ENCODE measurements around the gene MCU.
A peak's percentile ranks its signal among the peaks of the same experiment; 100 is the strongest.
"Not testable (repeated sequence)": the region's sequence is repeated elsewhere in the genome, so short reads cannot be mapped to it uniquely, and the experiment has no call there.

The MCU gene

DNA sequence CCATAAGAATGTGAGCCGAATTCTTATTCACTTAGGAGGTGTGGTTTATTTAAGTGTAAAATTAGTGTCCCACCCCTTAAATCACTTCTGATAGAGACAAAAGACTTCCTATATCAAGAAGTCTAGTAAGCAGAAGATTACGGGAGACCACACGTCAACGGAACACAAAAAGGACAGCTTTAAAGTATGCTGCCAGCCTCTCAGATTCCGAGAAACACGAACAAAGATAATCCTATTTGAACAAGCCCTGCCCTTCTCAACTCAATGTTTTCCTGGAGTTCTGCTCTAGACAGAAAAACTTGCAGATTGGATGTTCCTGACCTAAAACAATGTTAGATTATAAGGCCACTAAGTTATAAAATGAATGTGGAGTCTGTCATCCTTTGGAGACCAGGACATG, 4.9 kb upstream of the MCU start:
- no peak for DNase-seq

DNA sequence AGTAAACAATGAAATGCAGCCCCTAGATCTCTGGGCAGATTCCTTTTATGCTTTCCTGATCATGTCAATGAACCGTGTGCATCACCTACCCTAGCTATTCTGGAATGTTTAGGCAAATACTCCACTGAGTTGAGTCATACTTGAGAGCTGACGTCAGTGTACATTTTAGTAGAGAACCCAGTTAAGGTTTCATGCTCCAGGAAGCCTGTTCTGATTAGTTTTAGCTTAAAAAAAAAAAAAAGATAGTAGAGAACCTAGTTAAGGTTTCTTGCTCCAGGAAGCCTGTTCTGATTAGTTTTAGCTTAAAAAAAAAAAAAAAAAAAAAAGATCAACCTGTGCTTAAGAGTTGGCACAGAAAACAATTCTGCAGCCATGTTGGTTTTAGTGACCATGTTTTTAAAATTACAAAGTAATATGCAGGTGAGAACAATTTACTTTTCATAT, 3.7 kb upstream of the MCU start:
- DNase-seq: no peak

DNA sequence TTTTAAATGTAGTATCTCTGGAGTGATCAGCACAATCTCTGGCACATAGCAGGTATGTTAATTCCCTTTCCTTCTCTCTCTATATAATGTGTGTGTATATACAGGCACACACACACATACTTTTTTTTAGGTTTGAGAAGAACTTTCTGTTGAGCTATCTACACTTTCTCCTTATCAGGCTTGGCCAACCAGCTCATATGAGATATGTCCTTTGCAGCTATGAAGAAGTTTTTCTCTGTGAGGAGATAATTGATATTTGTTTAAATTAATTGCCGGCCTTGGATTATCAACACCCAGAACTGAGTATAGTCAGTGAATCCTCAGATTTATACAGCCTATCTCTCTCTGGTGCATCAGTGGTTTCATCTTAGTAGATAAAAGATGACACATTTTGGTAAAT, 2.3 kb upstream of the MCU start:
- no peak for DNase-seq

DNA sequence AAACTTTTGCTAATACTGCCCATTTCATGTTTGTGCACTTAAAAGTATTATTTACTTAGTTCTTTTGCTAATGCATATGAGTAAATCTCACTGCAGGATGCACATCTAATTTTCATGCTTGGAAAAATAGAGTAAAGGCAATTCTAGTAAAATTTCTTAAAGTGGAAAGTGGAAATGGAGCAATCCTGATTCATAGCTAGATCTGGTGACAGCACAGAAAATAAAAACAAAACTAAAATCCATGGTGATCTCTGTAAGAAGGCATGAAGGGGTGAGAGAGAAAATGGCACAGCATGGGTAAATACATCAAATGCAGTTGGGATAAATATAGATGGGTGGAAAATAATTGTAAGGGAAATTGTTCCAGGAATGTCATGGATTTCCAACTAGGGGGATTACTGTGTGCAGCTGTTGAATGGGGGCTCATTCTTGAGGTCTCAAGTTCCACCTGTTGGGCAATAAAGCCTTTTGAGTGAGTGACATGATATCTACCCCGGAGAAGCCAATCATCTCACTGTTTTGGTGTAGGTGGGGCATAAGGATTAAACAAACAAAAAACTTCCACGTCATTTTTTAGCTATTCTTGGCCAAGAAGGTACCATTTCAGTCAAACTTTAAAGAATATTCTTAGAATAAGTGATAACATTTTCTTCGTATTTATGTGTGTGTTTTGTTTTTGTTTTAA, 1.7 kb upstream of the MCU start:
- DNase-seq: no peak

DNA sequence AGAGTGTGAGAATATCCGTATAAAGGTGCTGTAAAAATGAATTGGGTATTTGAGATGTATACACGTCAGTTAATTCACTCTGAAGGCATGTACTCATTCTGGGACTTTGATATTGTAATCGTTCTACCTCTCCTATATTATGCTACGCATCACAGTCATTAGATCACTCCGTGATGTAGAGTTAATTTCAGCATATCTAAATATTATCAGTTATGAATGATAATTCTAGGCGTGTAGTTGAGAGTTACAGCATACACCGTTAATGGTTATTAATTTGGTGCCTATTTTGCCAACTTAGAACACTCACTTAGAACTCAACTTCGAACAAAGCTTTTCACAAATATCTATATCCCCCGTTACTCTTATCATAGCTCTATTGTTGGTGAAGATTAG, 477 bp upstream of the MCU start:
- DNase-seq: no peak

DNA sequence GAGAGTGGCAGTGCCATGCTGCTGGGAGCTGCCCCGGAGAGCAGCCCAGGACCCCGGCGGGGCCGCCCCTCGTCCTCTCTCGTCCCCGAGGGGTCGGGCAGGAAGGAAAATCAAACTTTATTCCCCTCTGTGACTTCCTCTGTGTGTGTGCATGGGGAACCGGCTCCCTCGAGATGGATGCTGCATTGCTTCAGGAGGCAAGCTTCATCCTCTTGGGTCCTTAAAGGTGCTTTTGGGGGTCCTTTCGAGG, 726 bp downstream of the MCU start:
- peak in 1 of 2 experiments; percentile 58 for DNase-seq

DNA sequence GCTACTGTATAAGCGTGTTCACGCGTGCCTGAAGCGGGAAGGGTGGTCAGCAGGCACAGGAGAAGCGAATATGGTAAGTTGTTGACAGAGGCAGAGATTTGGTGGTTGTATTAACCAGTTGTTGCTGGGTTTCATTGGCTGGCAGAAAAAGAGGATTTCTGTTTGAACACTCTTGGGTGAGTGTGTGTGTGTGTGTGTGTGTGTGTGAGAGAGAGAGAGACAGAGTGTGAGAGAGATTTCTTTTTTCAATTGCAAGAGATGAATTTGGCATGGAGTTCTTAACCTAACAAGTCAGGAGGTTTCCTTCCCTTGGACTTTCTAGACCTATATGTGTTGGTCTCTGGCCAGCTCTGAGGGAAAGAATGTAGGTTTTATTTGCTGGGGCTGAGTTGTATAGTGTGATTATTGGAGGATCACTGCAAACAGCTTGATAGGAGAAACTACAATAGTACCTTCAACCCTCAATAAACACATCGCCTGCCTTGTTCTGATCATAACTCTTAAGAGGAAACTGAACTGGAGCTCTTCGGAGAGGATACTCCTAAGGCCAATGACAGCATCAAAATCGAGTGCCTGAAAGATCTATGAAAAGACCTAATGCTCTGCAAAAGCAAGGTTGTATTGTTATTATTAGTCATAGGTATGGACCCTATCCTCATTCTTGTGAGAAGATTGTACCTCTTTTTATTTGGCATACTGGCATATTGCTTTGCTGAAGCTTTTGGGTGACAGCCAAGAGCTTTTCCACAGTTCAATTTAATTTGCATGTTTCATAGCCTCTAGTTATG, 1.2 kb downstream of the MCU start:
- DNase-seq: peak; percentile 17 to 25

DNA sequence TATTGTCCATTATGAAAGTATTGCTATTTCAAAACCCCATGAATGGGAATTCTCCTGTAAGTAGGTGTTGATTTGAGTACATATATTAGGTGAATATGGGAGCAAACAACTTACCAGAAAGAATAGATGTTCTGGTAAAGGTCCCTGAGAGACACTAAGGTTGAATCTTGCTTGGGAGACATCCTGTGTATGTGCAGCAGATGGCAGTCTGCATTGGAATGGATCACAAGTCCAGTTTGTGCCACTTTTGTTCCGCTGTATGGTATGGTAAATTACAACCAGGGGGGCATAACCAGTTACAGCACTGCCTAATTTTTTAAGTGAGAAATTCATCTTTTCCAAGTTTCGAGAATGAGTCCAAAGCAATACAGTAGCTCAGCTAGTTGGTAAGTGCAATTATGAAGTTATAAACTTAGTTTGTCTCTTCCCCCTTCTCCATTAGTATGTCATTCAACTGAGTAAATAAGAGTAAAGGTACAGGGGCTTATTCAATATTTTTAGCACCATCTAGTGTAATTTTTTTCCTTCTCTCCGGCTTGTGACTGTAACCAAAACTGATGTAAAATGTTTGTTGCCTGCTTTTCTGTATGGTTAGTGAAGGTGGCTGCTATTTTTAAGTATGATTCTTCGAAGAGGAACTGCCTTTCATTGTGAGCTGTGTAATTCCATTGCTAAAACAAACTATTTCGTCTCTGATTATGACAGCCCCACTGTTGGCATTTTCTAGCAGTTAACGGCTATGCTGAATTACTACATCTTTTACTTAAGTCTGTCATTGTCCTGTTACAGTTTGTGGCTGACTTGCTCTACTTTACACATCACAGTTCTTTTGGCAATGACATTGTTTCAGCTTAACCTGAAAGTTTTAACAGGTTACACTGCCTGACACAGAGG, 2.8 kb downstream of the MCU start:
- peak; percentile 74 to 77 for DNase-seq

DNA sequence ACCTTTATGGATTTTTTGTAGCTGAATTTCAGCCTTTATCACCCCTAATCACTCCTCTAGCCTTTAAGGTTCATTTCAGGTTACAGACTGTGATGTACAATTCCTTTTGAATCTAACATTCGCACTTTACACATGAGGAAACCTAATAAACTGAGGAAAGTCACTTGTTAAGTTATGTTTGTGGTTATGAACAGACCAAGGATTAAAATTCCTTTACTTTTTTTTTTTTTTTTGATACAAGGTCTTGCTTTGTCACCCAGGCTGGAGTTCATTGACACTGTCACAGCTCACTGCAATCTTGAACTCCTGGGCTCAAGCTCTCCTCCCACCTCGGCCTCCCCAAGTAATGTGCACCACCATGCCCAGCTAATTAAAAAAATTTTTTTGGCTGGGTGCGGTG, 3.6 kb downstream of the MCU start:
- no peak for DNase-seq

DNA sequence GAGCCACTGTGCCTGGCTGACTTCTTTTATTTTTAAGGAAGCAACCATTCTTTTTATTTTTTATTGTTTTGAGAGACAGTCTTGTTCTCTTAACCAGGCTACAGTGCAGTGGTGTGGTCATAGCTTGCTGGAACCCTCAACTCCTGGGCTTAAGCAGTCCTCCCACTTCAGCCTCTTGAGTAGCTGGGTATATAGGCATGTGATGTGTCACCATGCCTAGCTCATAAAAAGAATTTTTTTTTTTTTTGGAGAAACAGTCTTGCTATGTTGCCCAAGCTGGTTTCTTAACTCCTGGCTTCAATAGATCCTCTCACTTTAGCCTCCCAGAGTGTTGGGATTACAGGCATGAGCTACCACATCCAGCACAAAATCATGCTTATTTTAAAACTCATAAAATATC, 5.8 kb downstream of the MCU start:
- no peak for DNase-seq

DNA sequence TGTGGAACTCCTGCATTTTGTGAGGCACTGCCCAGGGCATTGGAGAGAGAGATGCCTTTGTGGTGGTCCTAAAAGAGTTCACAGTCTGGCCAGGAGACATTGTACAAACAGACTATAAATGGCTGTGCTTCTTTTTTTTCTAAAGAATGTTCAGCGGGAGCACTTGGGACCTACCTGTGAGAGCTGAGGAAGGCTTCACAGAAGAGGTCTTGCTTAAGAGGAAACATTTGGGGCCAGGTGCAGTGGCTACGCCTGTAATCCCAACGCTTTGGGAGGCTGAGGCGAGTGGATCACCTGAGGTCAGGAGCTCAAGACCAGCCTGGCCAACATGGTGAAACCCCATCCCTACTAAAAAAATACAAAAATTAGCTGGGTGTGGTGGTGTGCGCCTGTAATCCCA, 10.5 kb downstream of the MCU start:
- not testable (repeated sequence) for DNase-seq

DNA sequence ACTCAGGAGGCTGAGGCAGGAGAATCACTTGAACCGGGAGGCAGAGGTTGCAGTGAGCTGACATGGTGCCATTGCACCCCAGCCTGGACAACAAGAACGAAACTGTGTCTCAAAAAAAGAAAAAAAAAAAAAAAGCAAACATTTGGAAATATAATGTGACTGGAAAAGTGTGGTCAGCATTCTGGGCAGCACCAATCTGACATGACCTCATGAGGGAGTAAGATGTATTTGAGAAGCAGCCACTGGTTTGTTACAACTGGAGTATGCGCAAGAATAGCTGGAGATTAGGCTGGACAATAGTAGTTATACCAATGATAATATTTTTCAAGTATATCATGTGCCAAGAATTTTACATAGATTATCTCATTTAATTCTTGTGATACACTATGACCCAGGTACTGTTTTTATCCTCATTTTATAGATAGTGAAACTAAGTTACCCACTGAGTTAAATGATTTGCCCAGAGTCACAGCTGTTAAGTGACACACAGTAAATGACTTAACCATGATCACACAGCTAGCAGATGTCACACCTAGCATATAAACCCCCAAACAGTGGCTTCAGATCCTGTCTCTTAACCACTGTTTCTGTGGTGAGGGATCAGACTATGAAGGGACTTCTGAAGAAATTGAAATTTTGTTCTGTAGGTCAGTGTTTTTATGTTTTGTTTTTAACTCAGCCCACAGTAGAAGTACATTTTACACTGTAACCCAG, 11.1 kb downstream of the MCU start:
- no peak for DNase-seq

DNA sequence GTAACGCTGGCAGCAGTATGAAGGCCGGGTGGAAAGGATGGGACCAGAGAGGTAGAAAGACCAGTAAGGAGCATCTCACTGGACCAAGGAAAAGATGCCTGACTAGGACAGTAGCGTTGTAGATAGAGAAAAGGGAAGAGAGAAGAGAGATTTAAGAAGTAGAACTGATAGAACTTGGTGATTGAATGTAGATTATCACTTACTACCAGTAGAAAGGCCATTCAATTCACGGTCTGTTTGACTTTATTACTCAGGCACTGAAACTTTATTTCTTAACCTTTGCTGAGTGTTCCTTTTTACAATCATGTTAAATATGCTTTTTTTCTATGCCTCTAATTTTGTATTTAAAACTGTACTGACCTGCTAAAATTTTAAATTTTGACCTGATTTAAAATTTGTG, 12.2 kb downstream of the MCU start:
- no peak for DNase-seq

DNA sequence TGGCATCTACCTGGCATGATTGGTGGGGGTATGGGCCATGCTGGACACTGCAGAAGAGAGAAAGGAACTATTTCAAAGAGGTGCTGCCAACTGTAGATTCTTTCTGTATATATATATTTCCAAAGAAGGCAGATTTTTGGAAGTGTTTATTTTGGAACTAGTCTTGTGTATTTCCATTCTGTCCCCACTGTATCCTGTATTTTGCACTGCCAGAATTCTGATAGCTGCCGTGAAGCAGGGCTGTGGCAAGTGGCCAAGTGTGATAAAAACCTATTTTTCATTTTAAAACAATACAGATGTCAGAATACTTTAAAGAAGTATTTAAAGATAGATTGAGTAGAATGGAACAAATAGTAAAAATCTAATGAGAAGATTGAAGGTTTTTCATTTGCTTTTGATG, 17.1 kb downstream of the MCU start:
- DNase-seq: no peak

DNA sequence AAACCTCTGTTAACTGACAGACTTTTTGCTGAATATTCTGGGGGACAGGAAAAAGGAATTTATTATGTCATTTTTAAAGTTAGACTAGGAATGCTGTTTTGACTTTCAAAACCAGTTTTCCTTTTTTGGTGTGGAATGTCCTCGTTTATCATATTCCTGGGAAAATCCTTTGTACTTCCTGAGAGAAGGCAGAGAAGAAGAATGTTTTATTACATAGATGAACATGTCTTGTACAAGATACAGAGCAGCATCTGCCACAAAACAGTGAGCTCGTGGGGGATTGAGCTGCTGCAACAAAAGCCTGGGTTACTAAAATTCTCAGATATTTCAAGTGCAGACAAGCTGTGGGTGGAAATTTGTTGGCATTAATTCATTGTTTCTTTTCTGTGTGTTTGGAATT, 20.2 kb downstream of the MCU start:
- no peak for DNase-seq

DNA sequence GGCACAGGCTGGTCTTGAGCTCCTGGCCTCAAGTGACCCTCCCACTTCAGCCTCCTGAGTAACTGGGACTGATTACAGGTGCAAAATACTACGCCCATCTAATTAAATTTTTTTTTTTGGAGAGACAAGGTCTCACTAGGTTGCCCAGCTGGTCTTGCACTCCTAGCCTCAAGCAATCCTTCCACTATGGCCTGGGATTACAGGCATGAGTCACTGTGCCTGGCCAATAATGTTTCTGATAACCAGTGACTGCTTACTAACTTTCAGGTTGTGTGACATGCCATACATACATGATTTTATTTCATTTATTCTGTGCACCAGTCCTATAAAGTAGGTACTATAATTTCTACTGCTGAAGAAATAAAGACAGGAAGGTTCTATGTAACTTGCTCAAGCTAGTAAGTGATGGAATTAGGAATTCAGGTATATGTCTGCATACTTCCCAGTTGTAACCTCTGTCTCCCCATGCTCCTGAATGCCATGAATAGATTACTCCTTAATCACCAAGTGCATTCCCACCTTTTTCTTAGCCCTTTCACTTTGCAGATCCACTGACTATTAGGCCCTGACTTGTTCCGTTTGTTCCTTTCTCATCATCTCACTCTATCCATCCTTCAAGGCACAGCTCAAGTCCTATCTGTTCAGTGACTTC, 28.1 kb downstream of the MCU start:
- DNase-seq: no peak

DNA sequence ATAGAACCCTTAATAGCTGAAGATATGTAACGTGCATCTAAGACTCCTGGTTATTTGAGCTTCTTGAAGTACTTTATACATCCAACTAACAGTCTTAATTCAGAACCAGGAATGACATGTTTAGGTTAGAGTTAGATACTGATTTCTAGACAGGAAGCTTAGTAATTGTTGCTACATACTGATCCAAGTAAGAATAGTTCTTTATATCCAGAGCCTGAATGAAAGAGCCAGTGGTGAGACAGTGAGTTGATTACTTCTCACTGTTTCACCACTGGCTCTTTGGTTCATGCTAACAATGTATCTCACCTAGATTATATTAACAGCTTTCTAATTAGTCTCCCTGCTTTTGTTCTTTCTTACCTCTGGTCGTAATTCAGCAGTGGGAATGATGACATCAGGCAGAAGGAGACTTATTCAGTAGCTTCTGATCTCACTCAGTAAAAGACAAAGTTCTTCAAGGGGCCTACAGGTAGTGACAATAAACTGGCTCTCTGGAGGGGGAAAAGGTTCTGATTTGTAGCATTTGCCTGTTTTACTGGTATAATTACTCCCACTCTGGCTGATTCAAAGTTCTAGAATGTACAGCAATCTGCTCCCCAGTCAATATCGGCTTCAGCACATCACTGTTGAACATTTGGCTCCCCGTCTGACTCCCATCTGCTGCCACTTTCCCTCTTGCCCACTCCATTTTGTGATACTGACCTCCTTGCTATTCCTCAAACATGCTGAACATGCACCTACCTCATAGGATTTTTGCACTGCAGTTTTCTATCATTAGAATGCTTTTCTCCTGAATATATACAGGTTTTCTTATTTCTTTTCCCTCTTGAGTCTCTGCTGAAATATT, 29.1 kb downstream of the MCU start:
- no peak for DNase-seq

DNA sequence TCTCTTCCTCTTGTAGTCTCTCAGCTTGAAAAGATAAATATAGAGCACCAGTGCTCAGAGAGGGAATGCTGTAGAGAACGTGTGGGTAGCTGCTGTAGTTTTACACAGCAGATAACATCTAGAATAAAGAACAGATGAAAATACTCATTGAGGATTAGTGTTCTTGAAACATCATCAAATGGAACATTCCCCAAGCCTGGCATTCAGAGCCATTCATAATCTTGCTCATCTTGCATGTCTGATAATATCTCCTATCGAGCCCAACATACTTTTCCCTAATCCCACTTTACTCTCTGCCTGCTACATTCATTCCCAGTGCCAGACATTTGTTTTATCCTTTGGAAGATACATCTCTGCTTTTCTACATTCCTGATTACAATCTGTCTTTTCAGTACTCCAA, 35.2 kb downstream of the MCU start:
- no peak for DNase-seq

DNA sequence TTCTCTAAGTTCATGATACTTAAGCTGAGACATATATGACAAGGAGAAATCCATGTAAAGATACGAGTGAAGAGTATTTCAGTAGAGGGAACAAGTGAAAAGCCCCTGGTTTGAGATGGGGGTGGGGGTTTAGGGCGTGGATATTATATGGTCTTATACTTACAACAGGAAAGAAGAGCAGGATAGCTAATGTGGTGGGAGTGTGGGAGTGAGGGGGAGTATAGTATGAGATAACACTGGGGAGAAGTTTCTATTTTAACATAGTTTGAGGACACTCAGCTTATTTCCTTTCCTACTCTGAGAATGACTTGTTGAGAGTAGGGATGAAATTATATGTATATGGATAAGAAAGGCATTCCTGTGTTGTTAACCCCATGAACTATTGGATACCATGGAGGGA, 36.5 kb downstream of the MCU start:
- DNase-seq: no peak

DNA sequence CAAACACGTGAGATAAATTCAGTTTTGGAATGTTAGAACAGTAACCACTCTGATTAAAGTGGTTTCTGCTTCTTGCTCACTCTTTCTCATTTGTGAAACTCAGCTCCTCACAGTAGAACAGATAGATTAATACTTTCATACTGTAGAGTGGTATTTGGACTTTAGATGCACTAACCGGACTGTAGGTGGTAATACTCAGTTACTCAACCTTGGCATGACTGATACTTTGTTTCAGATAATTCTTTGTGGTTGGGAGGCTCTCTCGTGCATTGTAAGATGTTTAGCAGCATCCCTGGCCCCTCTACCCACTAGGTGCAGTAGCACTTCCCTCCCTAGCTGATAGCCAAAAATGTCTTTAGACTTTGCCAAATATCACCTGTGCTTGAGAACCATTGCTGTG, 37.6 kb downstream of the MCU start:
- DNase-seq: no peak

DNA sequence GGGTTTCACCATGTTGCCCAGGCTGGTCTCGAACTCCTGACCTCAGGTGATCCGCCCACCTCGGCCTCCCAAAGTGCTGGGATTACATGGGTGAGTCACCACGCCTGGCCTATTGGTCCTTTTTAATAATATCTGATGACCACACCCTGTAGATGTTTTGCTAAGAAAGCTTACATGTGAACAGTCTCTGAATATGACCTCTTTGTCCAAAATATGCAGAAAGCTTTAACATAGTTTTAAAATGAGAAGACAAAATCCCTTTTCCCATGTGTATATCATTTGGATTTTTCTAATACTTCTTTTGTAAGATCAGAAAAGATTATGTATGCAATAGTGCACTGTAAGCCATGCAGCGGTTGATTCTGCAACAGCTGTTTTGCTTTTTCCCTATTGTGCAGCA, 38.5 kb downstream of the MCU start:
- DNase-seq: no peak

DNA sequence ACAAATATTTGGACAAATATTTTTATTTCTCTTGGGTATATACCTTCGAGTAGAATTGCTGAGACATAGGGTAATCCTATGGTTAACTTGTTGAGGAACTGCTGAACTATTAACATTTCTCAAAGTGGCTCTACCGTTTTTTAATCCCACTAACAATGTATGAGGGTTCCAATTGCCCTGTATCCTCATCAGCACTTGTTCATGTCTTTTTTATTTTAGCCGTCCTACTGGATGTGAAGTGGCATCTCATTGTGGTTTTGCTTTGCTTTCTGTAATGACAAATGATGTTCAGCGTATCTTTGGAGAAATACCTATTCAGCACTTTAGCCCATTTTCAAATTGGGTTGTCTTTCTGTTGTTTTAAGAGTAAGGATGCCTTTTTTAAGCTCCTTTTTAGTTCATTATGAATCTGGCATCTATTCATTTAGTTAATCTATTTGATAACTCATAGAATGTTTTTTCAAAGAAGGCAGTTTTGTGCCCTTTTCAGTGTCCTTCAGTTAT, 40.0 kb downstream of the MCU start:
- DNase-seq: no peak
